ENCODE results near the gene SPSB1.

The SPSB1 gene

DNA sequence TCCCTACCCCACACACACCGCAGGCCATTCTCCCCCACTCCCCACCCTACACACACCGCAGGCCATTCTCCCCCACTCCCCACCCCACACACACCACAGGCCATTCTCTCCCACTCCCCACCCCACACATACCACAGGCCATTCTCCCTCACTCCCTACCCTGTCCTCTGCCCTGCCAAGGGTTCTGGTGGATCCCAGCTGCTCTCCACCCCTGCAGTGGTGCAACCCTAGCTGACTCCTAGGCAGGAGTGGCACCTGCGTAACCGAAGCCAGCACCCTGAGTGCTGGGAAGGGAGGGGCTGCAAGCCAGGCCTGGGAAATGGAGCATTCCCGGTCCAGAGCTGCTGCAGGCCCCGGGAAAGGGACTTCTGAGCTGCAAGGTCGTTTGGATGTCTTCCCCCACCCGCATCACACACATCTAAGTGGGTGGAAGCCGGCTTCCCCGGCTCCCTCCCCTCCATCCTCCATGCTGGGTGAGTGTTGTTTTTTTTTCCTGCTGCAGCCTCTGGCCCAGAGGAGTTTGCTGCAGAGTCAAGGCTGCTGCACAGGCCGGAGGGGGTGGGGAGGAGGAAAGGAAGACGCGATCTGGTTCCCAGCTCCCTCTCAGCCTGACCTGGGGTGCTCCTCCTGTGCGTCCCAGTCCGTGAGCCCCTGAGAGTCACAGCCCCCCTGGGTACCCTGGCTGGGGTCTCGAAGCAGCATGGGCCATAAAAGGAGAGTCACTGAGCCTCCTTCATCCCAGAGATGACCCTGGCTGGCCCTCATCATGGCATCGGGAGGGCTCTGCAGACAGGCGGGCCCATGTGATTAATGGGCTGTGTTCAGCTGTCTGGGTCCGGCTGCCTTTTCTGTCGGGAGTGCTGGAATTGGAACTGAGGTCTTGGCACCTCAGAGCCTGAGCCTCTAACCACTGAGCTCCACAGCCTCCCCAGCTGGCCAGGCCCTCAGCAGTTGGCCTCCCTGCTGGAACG lies 42.0 kb upstream of the SPSB1 start:
- TF ChIP-seq, protein P1, sequence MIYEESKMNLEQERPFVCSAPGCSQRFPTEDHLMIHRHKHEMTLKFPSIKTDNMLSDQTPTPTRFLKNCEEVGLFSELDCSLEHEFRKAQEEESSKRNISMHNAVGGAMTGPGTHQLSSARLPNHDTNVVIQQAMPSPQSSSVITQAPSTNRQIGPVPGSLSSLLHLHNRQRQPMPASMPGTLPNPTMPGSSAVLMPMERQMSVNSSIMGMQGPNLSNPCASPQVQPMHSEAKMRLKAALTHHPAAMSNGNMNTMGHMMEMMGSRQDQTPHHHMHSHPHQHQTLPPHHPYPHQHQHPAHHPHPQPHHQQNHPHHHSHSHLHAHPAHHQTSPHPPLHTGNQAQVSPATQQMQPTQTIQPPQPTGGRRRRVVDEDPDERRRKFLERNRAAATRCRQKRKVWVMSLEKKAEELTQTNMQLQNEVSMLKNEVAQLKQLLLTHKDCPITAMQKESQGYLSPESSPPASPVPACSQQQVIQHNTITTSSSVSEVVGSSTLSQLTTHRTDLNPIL (CRISPR knock-in tag; IDR thresholded peaks at IDR 0.05; ENCODE audit: low read depth): no peak
- TF ChIP-seq ISL1 (CRISPR knock-in tag; IDR thresholded peaks at IDR 0.05) (no peak), GLIS3 (CRISPR knock-in tag; IDR thresholded peaks at IDR 0.05) (no peak), SNAI2 (CRISPR knock-in tag; IDR thresholded peaks at IDR 0.05) (no peak), PPARA (CRISPR knock-in tag; IDR thresholded peaks at IDR 0.05; ENCODE audit: borderline replicate concordance) (no peak), ZC3H10 (CRISPR knock-in tag; IDR thresholded peaks at IDR 0.05) (no peak), RARB (CRISPR knock-in tag; IDR thresholded peaks at IDR 0.05) (no peak), OSR1 (CRISPR knock-in tag; IDR thresholded peaks at IDR 0.05) (no peak), BACH2 (CRISPR knock-in tag; IDR thresholded peaks at IDR 0.05; ENCODE audit: borderline replicate concordance) (no peak), ZFP30 (CRISPR knock-in tag; IDR thresholded peaks at IDR 0.05) (no peak), ARNTL (CRISPR knock-in tag; IDR thresholded peaks at IDR 0.05; ENCODE audit: borderline replicate concordance, low read depth) (no peak), ZNF565 (CRISPR knock-in tag; conservative IDR thresholded peaks at IDR 0.05; ENCODE audit: low read depth) (no peak), TOX (CRISPR knock-in tag; IDR thresholded peaks at IDR 0.05; ENCODE audit: borderline replicate concordance) (no peak)
- TF ChIP-seq, protein P2, sequence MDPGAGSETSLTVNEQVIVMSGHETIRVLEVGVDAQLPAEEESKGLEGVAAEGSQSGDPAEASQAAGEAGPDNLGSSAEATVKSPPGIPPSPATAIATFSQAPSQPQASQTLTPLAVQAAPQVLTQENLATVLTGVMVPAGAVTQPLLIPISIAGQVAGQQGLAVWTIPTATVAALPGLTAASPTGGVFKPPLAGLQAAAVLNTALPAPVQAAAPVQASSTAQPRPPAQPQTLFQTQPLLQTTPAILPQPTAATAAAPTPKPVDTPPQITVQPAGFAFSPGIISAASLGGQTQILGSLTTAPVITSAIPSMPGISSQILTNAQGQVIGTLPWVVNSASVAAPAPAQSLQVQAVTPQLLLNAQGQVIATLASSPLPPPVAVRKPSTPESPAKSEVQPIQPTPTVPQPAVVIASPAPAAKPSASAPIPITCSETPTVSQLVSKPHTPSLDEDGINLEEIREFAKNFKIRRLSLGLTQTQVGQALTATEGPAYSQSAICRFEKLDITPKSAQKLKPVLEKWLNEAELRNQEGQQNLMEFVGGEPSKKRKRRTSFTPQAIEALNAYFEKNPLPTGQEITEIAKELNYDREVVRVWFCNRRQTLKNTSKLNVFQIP (CRISPR knock-in tag; IDR thresholded peaks at IDR 0.05; ENCODE audit: borderline replicate concordance, low read depth): no peak
- TF ChIP-seq, protein P3, sequence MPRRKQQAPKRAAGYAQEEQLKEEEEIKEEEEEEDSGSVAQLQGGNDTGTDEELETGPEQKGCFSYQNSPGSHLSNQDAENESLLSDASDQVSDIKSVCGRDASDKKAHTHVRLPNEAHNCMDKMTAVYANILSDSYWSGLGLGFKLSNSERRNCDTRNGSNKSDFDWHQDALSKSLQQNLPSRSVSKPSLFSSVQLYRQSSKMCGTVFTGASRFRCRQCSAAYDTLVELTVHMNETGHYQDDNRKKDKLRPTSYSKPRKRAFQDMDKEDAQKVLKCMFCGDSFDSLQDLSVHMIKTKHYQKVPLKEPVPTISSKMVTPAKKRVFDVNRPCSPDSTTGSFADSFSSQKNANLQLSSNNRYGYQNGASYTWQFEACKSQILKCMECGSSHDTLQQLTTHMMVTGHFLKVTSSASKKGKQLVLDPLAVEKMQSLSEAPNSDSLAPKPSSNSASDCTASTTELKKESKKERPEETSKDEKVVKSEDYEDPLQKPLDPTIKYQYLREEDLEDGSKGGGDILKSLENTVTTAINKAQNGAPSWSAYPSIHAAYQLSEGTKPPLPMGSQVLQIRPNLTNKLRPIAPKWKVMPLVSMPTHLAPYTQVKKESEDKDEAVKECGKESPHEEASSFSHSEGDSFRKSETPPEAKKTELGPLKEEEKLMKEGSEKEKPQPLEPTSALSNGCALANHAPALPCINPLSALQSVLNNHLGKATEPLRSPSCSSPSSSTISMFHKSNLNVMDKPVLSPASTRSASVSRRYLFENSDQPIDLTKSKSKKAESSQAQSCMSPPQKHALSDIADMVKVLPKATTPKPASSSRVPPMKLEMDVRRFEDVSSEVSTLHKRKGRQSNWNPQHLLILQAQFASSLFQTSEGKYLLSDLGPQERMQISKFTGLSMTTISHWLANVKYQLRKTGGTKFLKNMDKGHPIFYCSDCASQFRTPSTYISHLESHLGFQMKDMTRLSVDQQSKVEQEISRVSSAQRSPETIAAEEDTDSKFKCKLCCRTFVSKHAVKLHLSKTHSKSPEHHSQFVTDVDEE (CRISPR knock-in tag; IDR thresholded peaks at IDR 0.05): no peak
- TF ChIP-seq, protein P4, sequence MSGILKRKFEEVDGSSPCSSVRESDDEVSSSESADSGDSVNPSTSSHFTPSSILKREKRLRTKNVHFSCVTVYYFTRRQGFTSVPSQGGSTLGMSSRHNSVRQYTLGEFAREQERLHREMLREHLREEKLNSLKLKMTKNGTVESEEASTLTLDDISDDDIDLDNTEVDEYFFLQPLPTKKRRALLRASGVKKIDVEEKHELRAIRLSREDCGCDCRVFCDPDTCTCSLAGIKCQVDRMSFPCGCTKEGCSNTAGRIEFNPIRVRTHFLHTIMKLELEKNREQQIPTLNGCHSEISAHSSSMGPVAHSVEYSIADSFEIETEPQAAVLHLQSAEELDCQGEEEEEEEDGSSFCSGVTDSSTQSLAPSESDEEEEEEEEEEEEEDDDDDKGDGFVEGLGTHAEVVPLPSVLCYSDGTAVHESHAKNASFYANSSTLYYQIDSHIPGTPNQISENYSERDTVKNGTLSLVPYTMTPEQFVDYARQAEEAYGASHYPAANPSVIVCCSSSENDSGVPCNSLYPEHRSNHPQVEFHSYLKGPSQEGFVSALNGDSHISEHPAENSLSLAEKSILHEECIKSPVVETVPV (CRISPR knock-in tag; IDR thresholded peaks at IDR 0.05): no peak
- no peak for ATAC-seq

DNA sequence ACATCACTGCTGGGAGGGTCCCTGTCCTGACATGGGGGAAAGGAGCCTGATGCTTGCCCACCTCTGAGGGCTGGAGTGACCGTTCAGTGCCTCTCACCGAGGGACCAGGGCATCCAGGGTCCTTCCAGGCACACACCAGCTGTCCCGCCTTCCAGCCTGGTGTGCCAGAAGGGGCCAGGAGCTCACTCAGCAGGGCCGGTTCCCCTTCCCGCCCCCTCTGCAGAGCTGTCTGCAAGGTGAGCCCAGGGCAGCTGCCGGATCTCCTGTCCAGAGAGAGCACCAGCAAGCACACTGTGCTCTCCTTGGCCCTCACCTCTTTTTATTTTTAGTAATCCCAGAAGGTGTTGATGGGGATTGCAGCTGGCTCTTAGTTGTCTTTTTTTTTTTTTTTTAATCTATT lies 41.2 kb upstream of the SPSB1 start:
- TF ChIP-seq TOX (CRISPR knock-in tag; IDR thresholded peaks at IDR 0.05; ENCODE audit: borderline replicate concordance) (no peak), ARNTL (CRISPR knock-in tag; IDR thresholded peaks at IDR 0.05; ENCODE audit: borderline replicate concordance, low read depth) (no peak), ZNF565 (CRISPR knock-in tag; conservative IDR thresholded peaks at IDR 0.05; ENCODE audit: low read depth) (no peak), ESRRG (CRISPR knock-in tag; IDR thresholded peaks at IDR 0.05) (no peak), ZNF8 (CRISPR knock-in tag; IDR thresholded peaks at IDR 0.05) (no peak), TCF4 (CRISPR knock-in tag; IDR thresholded peaks at IDR 0.05; ENCODE audit: borderline replicate concordance) (no peak)
- TF ChIP-seq, protein P2 (CRISPR knock-in tag; IDR thresholded peaks at IDR 0.05; ENCODE audit: borderline replicate concordance, low read depth): no peak
- no peak for ATAC-seq

DNA sequence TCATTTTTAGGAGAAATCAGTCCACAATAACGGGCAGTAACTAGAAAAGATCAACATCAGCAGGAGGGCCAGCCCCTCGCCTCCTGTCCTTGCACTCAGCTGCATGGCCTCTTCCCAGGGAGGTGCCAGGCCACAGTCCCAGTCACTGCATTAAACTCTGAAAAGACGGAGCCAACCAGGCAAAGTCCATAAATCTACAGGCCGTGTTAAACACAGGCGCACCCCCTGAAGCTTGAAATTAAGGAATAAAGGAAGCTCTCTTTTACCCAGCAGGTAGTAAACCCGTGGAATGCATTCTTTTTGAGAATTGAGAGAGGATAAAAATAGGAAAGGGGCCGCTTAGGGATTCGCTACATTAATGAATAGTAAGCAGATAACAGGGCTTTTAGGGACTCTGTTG lies 39.7 kb upstream of the SPSB1 start:
- no peak for ATAC-seq
- TF ChIP-seq, protein P2 (CRISPR knock-in tag; IDR thresholded peaks at IDR 0.05; ENCODE audit: borderline replicate concordance, low read depth): no peak
- TF ChIP-seq CSDC2 (CRISPR knock-in tag; IDR thresholded peaks at IDR 0.05): no peak
- TF ChIP-seq RARB (CRISPR knock-in tag; IDR thresholded peaks at IDR 0.05): no peak
